ENCODE data around the gene DEFB131B. TPM values are rescaled to one million over a fixed set of nuclear protein-coding genes. Genes with fewer than 3 reads are reported as not detected.
"Not testable (repeated sequence)": the region's sequence is repeated elsewhere in the genome, so short reads cannot be mapped to it uniquely, and the experiment has no call there.

The DEFB131B gene
- polyA plus RNA-seq (not detected in 3 replicates), polyA minus RNA-seq (not detected in 3 replicates)
- not detected for polyA plus RNA-seq (2011; ENCODE audit: low read depth)
- not detected in 2 replicates for polyA plus RNA-seq (2011; cell fraction: cytosol; rRNA removed)
- not detected in 2 replicates for polyA plus RNA-seq (2011; cell fraction: nucleus; rRNA removed)
- not detected in 2 replicates for polyA plus RNA-seq (2012; ENCODE audit: low replicate concordance)
- polyA minus RNA-seq (2011; cell fraction: cytosol; rRNA and poly(A)+ RNA removed) = not detected
- polyA minus RNA-seq (2011; cell fraction: nucleus; rRNA and poly(A)+ RNA removed) = not detected in 2 replicates

- H3K27ac ChIP-seq (ENCODE audit: control insufficient read depth, insufficient read depth, low read length); H2AFZ ChIP-seq (ENCODE audit: control insufficient read depth, low read length); dilution Hi-C loops (cut with MboI; ENCODE audit: extremely low pct_ligation_motif_present, low sequenced_read_pairs); H3K27me3 ChIP-seq (ENCODE audit: control insufficient read depth, extremely low read depth, insufficient read depth, low read length); FAIRE-seq; H3K4me2 ChIP-seq (ENCODE audit: control insufficient read depth, extremely low read depth, insufficient read depth, low read depth, low read length); H3K9me1 ChIP-seq (ENCODE audit: control insufficient read depth, extremely low read depth, insufficient read depth, low read length); H3K4me3 ChIP-seq (ENCODE audit: control insufficient read depth in 2 of 3, extremely low read depth in 1 of 3, insufficient read depth in 2 of 3, low read depth in 1 of 3, low read length in 3 of 3); DNase-seq (ENCODE audit: low read depth, low spot score); H3K36me3 ChIP-seq (ENCODE audit: control insufficient read depth in 2 of 2, extremely low read depth in 1 of 2, insufficient read depth in 2 of 2, low read length in 2 of 2); H3K79me2 ChIP-seq (ENCODE audit: control insufficient read depth, insufficient read depth, low read length); H3K9ac ChIP-seq (ENCODE audit: control insufficient read depth, extremely low read depth, insufficient read depth, low read length); H3K9me3 ChIP-seq (ENCODE audit: control insufficient read depth, low read depth, low read length); H4K20me1 ChIP-seq (ENCODE audit: control insufficient read depth, extremely low read depth, insufficient read depth, low read length); H3K4me1 ChIP-seq (ENCODE audit: control insufficient read depth, extremely low read depth, insufficient read depth, low read length): not testable (repeated sequence)
Measured at GRCh38 chr11:71878059-71878458, at the start of gene DEFB131B. TSS of gene DEFB131B (plus strand) at chr11:71878453. CDS start at chr11:71878453, 0 bp downstream.

- FAIRE-seq; H3K9me3 ChIP-seq (ENCODE audit: control insufficient read depth, low read depth, low read length); H2AFZ ChIP-seq (ENCODE audit: control insufficient read depth, low read length); H3K27me3 ChIP-seq (ENCODE audit: control insufficient read depth, extremely low read depth, insufficient read depth, low read length); H3K27ac ChIP-seq (ENCODE audit: control insufficient read depth, insufficient read depth, low read length); H3K36me3 ChIP-seq (ENCODE audit: control insufficient read depth in 2 of 2, extremely low read depth in 1 of 2, insufficient read depth in 2 of 2, low read length in 2 of 2); H3K9ac ChIP-seq (ENCODE audit: control insufficient read depth, extremely low read depth, insufficient read depth, low read length); H4K20me1 ChIP-seq (ENCODE audit: control insufficient read depth, extremely low read depth, insufficient read depth, low read length); dilution Hi-C loops (cut with MboI; ENCODE audit: extremely low pct_ligation_motif_present, low sequenced_read_pairs); H3K9me1 ChIP-seq (ENCODE audit: control insufficient read depth, extremely low read depth, insufficient read depth, low read length); H3K4me1 ChIP-seq (ENCODE audit: control insufficient read depth, extremely low read depth, insufficient read depth, low read length); H3K4me2 ChIP-seq (ENCODE audit: control insufficient read depth, extremely low read depth, insufficient read depth, low read depth, low read length); H3K4me3 ChIP-seq (ENCODE audit: control insufficient read depth in 2 of 3, extremely low read depth in 1 of 3, insufficient read depth in 2 of 3, low read depth in 1 of 3, low read length in 3 of 3); DNase-seq (ENCODE audit: low read depth, low spot score); H3K79me2 ChIP-seq (ENCODE audit: control insufficient read depth, insufficient read depth, low read length): not testable (repeated sequence)
Measured at GRCh38 chr11:71829247-71829646, 49.0 kb upstream of the DEFB131B start.

- H3K79me2 ChIP-seq (ENCODE audit: control insufficient read depth, insufficient read depth, low read length); H4K20me1 ChIP-seq (ENCODE audit: control insufficient read depth, extremely low read depth, insufficient read depth, low read length); H3K4me2 ChIP-seq (ENCODE audit: control insufficient read depth, extremely low read depth, insufficient read depth, low read depth, low read length); H3K27me3 ChIP-seq (ENCODE audit: control insufficient read depth, extremely low read depth, insufficient read depth, low read length); dilution Hi-C loops (cut with MboI; ENCODE audit: extremely low pct_ligation_motif_present, low sequenced_read_pairs); H3K9ac ChIP-seq (ENCODE audit: control insufficient read depth, extremely low read depth, insufficient read depth, low read length); H3K9me3 ChIP-seq (ENCODE audit: control insufficient read depth, low read depth, low read length); H3K9me1 ChIP-seq (ENCODE audit: control insufficient read depth, extremely low read depth, insufficient read depth, low read length); H3K4me1 ChIP-seq (ENCODE audit: control insufficient read depth, extremely low read depth, insufficient read depth, low read length); DNase-seq (ENCODE audit: low read depth, low spot score); H3K36me3 ChIP-seq (ENCODE audit: control insufficient read depth in 2 of 2, extremely low read depth in 1 of 2, insufficient read depth in 2 of 2, low read length in 2 of 2); H3K27ac ChIP-seq (ENCODE audit: control insufficient read depth, insufficient read depth, low read length); FAIRE-seq; H2AFZ ChIP-seq (ENCODE audit: control insufficient read depth, low read length); H3K4me3 ChIP-seq (ENCODE audit: control insufficient read depth in 2 of 3, extremely low read depth in 1 of 3, insufficient read depth in 2 of 3, low read depth in 1 of 3, low read length in 3 of 3): not testable (repeated sequence)
Measured at GRCh38 chr11:71829686-71830085, 48.6 kb upstream of the DEFB131B start.

GRCh38 chr11:71832811-71833210, 45.4 kb upstream of the DEFB131B start, which contains the start of gene DEFB108B:
TSS of gene DEFB108B (plus strand) at chr11:71833200. CDS start at chr11:71833200, 0 bp downstream.
- H3K4me1 ChIP-seq (ENCODE audit: control insufficient read depth, extremely low read depth, insufficient read depth, low read length); H3K36me3 ChIP-seq (ENCODE audit: control insufficient read depth in 2 of 2, extremely low read depth in 1 of 2, insufficient read depth in 2 of 2, low read length in 2 of 2); H2AFZ ChIP-seq (ENCODE audit: control insufficient read depth, low read length); H3K27me3 ChIP-seq (ENCODE audit: control insufficient read depth, extremely low read depth, insufficient read depth, low read length); H3K79me2 ChIP-seq (ENCODE audit: control insufficient read depth, insufficient read depth, low read length); H3K9me1 ChIP-seq (ENCODE audit: control insufficient read depth, extremely low read depth, insufficient read depth, low read length); dilution Hi-C loops (cut with MboI; ENCODE audit: extremely low pct_ligation_motif_present, low sequenced_read_pairs); H3K4me2 ChIP-seq (ENCODE audit: control insufficient read depth, extremely low read depth, insufficient read depth, low read depth, low read length); H3K4me3 ChIP-seq (ENCODE audit: control insufficient read depth in 2 of 3, extremely low read depth in 1 of 3, insufficient read depth in 2 of 3, low read depth in 1 of 3, low read length in 3 of 3); DNase-seq (ENCODE audit: low read depth, low spot score); H3K9ac ChIP-seq (ENCODE audit: control insufficient read depth, extremely low read depth, insufficient read depth, low read length); H4K20me1 ChIP-seq (ENCODE audit: control insufficient read depth, extremely low read depth, insufficient read depth, low read length); H3K27ac ChIP-seq (ENCODE audit: control insufficient read depth, insufficient read depth, low read length); H3K9me3 ChIP-seq (ENCODE audit: control insufficient read depth, low read depth, low read length); FAIRE-seq: not testable (repeated sequence)

GRCh38 chr11:71842720-71843119, 35.5 kb upstream of the DEFB131B start:
- FAIRE-seq = not testable (repeated sequence)

More at GRCh38 chr11:71842720-71843119, 35.5 kb upstream of the DEFB131B start:
- H4K20me1 ChIP-seq (ENCODE audit: control insufficient read depth, extremely low read depth, insufficient read depth, low read length); H3K4me3 ChIP-seq (ENCODE audit: control insufficient read depth in 2 of 3, extremely low read depth in 1 of 3, insufficient read depth in 2 of 3, low read depth in 1 of 3, low read length in 3 of 3); H3K27me3 ChIP-seq (ENCODE audit: control insufficient read depth, extremely low read depth, insufficient read depth, low read length); H3K4me1 ChIP-seq (ENCODE audit: control insufficient read depth, extremely low read depth, insufficient read depth, low read length); DNase-seq (ENCODE audit: low read depth, low spot score); H3K36me3 ChIP-seq (ENCODE audit: control insufficient read depth in 2 of 2, extremely low read depth in 1 of 2, insufficient read depth in 2 of 2, low read length in 2 of 2); H3K4me2 ChIP-seq (ENCODE audit: control insufficient read depth, extremely low read depth, insufficient read depth, low read depth, low read length); H3K9ac ChIP-seq (ENCODE audit: control insufficient read depth, extremely low read depth, insufficient read depth, low read length); H3K9me3 ChIP-seq (ENCODE audit: control insufficient read depth, low read depth, low read length); H3K27ac ChIP-seq (ENCODE audit: control insufficient read depth, insufficient read depth, low read length); H3K79me2 ChIP-seq (ENCODE audit: control insufficient read depth, insufficient read depth, low read length); dilution Hi-C loops (cut with MboI; ENCODE audit: extremely low pct_ligation_motif_present, low sequenced_read_pairs); H3K9me1 ChIP-seq (ENCODE audit: control insufficient read depth, extremely low read depth, insufficient read depth, low read length): not testable (repeated sequence)
- H2AFZ ChIP-seq (ENCODE audit: control insufficient read depth, low read length) = peak overlapping the region; percentile 44
